HG03354 (cell line): ENCODE measurements around the gene RARG.

Experiments used
- ATAC-seq: cut with Tn5 transposase; IDR thresholded peaks from one replicate; pipeline ENCODE4 v1.9.1; 2021; ENCODE audit warnings: mild to moderate bottlenecking; ENCODE audit not compliant: unreplicated experiment, poor library complexity, severe bottlenecking

Gene RARG

GRCh38 chr12:53231921-53232645 is at the start of gene RARG:
RARG (minus strand) TSS chr12:53232209; CDS start chr12:53227545, 4,664 bp downstream.
- ATAC-seq: no peak

- ATAC-seq: no peak
Measured at GRCh38 chr12:53279888-53280498, 48.0 kb upstream of the RARG start.

GRCh38 chr12:53279283-53279869 is 47.4 kb upstream of the RARG start:
- ATAC-seq: no peak

GRCh38 chr12:53277981-53278380 is 46.0 kb upstream of the RARG start:
- ATAC-seq: no peak

GRCh38 chr12:53276511-53276910 is 44.5 kb upstream of the RARG start:
- no peak for ATAC-seq

- no peak for ATAC-seq
Measured at GRCh38 chr12:53274445-53274844, 42.4 kb upstream of the RARG start.

GRCh38 chr12:53268630-53269562 is 36.9 kb upstream of the RARG start:
- no peak for ATAC-seq

- peak; percentile 91 for ATAC-seq
Measured at GRCh38 chr12:53267999-53268629, 36.1 kb upstream of the RARG start, which contains the start of gene ESPL1. ESPL1 (plus strand) TSS chr12:53268299; CDS start chr12:53268767, 468 bp downstream.

GRCh38 chr12:53267306-53267998 is 35.4 kb upstream of the RARG start:
- peak; percentile 19 for ATAC-seq

GRCh38 chr12:53265783-53266182 is 33.8 kb upstream of the RARG start:
- no peak for ATAC-seq

GRCh38 chr12:53259891-53260290 is 27.9 kb upstream of the RARG start:
- no peak for ATAC-seq

- no peak for ATAC-seq
Measured at GRCh38 chr12:53258541-53259539, 26.8 kb upstream of the RARG start.

GRCh38 chr12:53255996-53256395 is 24.0 kb upstream of the RARG start:
- ATAC-seq: no peak

GRCh38 chr12:53254816-53255545 is 23.0 kb upstream of the RARG start:
- ATAC-seq: no peak

GRCh38 chr12:53253298-53253697 is 21.3 kb upstream of the RARG start:
- no peak for ATAC-seq

GRCh38 chr12:53252349-53252916 is 20.4 kb upstream of the RARG start:
- ATAC-seq: no peak
